ENCODE measurements around the gene CCNI. TPM values are rescaled to one million over a fixed set of nuclear protein-coding genes. Genes with fewer than 3 reads are reported as not detected.

Gene CCNI
- total RNA-seq, 1 donor: 190 TPM

DNA sequence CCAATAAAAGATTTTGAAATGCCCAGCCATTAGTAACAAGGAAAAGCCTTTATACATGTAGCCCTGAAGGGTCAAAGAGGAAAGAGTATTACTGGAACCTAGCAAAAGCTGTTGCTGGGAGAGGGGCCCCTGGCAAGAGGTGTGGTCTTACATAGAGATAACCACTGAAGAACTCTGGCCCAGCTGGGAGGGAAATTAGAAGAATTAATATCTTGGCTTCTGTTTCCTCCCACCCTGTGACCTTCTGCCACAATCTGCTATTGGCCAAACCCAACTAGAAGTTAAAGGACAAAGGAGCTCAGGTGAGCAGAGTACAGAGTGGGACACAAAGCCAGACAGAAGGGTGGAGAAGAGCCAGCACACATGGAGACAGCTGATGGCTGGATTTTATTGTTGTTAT, 41.9 kb upstream of the CCNI start:
- TF ChIP-seq, protein P1, sequence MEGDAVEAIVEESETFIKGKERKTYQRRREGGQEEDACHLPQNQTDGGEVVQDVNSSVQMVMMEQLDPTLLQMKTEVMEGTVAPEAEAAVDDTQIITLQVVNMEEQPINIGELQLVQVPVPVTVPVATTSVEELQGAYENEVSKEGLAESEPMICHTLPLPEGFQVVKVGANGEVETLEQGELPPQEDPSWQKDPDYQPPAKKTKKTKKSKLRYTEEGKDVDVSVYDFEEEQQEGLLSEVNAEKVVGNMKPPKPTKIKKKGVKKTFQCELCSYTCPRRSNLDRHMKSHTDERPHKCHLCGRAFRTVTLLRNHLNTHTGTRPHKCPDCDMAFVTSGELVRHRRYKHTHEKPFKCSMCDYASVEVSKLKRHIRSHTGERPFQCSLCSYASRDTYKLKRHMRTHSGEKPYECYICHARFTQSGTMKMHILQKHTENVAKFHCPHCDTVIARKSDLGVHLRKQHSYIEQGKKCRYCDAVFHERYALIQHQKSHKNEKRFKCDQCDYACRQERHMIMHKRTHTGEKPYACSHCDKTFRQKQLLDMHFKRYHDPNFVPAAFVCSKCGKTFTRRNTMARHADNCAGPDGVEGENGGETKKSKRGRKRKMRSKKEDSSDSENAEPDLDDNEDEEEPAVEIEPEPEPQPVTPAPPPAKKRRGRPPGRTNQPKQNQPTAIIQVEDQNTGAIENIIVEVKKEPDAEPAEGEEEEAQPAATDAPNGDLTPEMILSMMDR (IDR thresholded peaks at IDR 0.05; ENCODE audit: insufficient read depth, low read length): no peak

DNA sequence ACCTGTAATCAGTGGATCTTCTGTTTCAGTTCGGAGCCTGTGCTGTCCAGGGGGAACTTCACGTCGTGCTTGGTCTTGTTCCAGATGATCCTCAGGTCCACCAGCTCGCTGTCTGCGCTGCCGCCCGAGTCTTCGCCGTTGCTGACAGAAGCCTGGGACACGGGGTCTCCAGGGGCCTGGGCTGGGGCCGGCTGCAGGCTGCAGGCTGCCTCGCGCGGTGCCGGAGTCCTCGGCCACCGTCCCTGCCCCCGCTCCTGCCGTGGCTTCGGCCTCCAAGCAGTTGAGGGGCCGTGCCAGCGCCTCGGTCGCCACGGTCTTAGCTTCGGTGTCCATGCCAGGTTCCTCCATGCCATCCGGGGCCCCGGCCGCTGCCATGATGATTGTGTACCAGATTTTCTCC, 37.3 kb upstream of the CCNI start:
- TF ChIP-seq, protein P1 (IDR thresholded peaks at IDR 0.05; ENCODE audit: insufficient read depth, low read length): no peak
- no peak overlapping the region for H3K4me3 ChIP-seq (ENCODE audit: low read depth, low read length)
- no peak for DNase-seq (ENCODE audit: low read depth)

More for the DNA sequence above, 41.9 kb upstream of the CCNI start:
- no peak for DNase-seq (ENCODE audit: low read depth)
- H3K4me3 ChIP-seq (ENCODE audit: low read depth, low read length): no peak overlapping the region

DNA sequence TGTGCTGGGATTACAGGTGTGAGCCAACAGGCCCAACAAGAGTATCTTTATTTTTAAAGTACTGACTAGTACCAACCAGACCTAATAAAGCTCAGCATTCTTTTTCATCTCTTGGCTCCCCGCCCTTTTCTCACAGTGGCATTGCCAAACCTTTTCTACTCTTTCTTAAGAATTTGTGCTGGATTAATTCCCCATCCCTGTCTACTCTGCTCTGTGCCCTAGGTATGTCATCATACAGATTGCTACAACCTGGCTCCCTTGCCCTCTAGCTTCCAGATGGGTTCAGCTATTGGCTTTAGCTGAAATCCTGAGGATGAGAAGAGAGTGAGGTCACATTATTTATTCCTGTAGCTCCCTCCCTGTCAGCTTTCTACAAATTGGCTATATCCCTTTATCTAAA, 34.9 kb upstream of the CCNI start:
- no peak overlapping the region for H3K4me3 ChIP-seq (ENCODE audit: low read depth, low read length)
- DNase-seq (ENCODE audit: low read depth): peak; percentile 5
- TF ChIP-seq, protein P1 (IDR thresholded peaks at IDR 0.05; ENCODE audit: insufficient read depth, low read length): no peak

DNA sequence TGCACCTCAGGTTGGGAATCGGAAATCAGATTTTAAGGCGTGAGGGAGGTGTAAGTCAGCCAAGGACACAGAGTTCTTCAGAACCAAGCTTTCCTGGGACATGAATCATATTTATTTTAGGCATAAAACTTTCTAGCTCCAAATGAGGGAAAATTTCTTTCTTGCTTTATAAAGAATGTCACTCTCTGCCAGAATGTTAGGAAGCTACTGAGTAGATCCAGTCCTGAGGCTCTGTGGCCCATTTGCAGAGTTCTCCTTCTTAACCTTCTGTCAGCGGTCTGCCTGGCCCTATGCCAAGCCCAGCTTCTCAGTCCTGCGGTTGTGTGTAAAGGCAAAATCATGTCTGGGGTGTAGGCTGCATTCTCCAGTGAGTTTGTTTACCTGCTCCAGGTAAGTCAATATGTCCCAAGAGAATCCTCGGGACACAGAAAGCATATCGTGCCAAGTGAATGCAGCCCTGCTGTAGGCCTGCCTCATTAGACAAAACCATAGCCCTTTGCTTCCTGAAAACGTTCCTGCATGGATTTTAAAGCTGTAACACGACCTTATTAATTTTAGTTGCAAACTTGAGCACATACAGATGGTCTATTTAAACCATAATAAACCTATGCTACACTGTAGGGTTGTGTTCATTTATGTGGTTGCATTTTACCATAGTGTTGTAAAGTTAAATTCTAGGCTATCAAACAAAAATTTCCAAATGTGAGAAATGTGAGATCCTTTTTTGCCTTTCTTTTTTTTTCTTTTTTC, 29.2 kb upstream of the CCNI start:
- TF ChIP-seq, protein P1 (IDR thresholded peaks at IDR 0.05; ENCODE audit: insufficient read depth, low read length): no peak
- peak; percentile 32 for DNase-seq (ENCODE audit: low read depth)
- no peak overlapping the region for H3K4me3 ChIP-seq (ENCODE audit: low read depth, low read length)

DNA sequence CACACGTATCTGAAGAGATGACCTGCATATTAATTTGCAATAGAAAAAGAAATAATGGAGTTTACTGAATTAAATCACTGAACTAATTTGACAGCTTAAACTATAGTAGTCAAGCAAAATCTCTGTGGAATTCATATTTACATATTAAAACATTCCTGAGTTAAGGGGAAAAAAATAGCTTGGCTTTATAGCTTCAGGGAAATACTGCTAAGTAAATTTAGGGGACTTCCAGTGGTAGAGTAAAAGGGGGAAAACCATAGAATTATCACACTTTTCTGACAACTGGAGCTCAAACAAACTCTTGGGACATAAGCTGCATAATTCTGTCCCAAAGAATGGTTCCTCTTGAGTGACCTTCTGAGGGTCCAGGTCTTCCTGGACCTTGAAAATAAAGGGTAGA, 28.6 kb upstream of the CCNI start:
- no peak for DNase-seq (ENCODE audit: low read depth)
- no peak overlapping the region for H3K4me3 ChIP-seq (ENCODE audit: low read depth, low read length)
- TF ChIP-seq, protein P1 (IDR thresholded peaks at IDR 0.05; ENCODE audit: insufficient read depth, low read length): no peak

DNA sequence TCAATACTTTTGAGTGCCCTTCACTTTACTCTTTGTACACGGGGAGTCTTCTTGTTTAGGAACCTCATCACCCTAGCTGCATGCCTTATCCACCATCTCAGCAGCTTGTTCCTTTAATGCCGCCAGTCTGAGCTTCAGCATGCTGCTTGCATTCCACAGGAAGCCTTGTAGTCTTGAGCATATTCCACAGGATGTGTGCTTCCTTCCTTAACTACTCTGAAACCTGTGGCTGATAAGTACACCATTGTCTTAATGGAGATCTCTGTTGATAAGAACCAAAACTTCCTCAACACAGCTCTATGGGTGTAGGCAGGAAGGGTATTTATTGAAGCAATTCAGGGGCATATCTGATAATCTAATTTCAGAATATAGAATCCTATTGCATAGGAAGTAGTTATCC, 24.4 kb upstream of the CCNI start:
- TF ChIP-seq, protein P1 (IDR thresholded peaks at IDR 0.05; ENCODE audit: insufficient read depth, low read length): no peak
- DNase-seq (ENCODE audit: low read depth): no peak
- H3K4me3 ChIP-seq (ENCODE audit: low read depth, low read length): no peak overlapping the region

DNA sequence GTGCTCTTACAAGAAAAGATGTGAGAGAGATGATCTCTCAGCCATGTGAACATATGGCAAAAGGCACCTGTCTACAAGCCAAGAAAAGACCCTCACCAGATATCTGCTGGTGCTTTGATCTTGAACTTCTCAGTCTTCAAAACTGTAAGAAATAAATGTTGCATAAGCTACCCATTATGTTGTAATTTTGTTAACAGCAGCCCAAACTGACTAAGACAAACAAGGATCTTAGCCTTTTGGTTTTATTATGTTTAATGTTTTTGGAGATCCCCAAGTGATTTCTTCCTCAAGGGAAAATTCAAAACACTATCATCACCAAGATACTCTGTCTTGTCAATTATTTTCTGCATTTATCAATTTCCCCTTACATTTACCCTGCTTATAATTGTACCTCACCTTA, 21.8 kb upstream of the CCNI start:
- H3K4me3 ChIP-seq (ENCODE audit: low read depth, low read length): no peak overlapping the region
- TF ChIP-seq, protein P1 (IDR thresholded peaks at IDR 0.05; ENCODE audit: insufficient read depth, low read length): no peak
- no peak for DNase-seq (ENCODE audit: low read depth)

Measured in fibroblast of the aortic adventitia (primary cell).